ENCODE measurements around the gene USP51. TPM values are rescaled to one million over a fixed set of nuclear protein-coding genes. Genes with fewer than 3 reads are reported as not detected.

Gene USP51
- total RNA-seq, 1 experiment from 2014 or later, result 6.8 TPM

- H3K9me3 ChIP-seq (ENCODE audit: control insufficient read depth, low read depth, low read length), result peaks cover 35% of the 10 kb centered on the region
- no peak overlapping the region for H2BK20ac ChIP-seq (ENCODE audit: low read depth, low read length, poor library complexity, severe bottlenecking)
- no CpG with 5 or more reads among the region's 4 CpGs for WGBS (ENCODE audit: extremely low coverage, insufficient read length, low lambda C conversion rate)
- H2BK15ac ChIP-seq (ENCODE audit: low read depth, low read length), result no peak overlapping the region
- H2BK5ac ChIP-seq (ENCODE audit: insufficient read length, low read length), result no peak overlapping the region
- TF ChIP-seq, protein P1, sequence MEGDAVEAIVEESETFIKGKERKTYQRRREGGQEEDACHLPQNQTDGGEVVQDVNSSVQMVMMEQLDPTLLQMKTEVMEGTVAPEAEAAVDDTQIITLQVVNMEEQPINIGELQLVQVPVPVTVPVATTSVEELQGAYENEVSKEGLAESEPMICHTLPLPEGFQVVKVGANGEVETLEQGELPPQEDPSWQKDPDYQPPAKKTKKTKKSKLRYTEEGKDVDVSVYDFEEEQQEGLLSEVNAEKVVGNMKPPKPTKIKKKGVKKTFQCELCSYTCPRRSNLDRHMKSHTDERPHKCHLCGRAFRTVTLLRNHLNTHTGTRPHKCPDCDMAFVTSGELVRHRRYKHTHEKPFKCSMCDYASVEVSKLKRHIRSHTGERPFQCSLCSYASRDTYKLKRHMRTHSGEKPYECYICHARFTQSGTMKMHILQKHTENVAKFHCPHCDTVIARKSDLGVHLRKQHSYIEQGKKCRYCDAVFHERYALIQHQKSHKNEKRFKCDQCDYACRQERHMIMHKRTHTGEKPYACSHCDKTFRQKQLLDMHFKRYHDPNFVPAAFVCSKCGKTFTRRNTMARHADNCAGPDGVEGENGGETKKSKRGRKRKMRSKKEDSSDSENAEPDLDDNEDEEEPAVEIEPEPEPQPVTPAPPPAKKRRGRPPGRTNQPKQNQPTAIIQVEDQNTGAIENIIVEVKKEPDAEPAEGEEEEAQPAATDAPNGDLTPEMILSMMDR (conservative IDR thresholded peaks at IDR 0.05), result no peak
- H3K4me2 ChIP-seq (ENCODE audit: insufficient read depth, insufficient read length, low read length), result peak overlapping the region; percentile 61
- H2AK5ac ChIP-seq (ENCODE audit: insufficient read length, low read length), result no peak overlapping the region
- H4K5ac ChIP-seq (ENCODE audit: insufficient read length, low read depth, low read length), result no peak overlapping the region
- no peak overlapping the region for H2BK12ac ChIP-seq (ENCODE audit: insufficient read length, low read depth, low read length)
- H3K4ac ChIP-seq (ENCODE audit: low read depth, low read length), result no peak overlapping the region
- H3K4me1 ChIP-seq (ENCODE audit: insufficient read depth, low read length), result no peaks in the 10 kb centered on the region
- Mint-ChIP-seq H3K4me1 (peaks cover 4 to 5% of the 10 kb centered on the region in 2 experiments; a peak in 3 of 4 replicates), H3K4me3 (peak overlapping the region; percentile 90 to 93), H3K36me3 (ENCODE audit: insufficient read depth in 1 of 3, low read depth in 3 of 3) (peaks cover 5 to 18% (median 14%) of the 10 kb centered on the region in 3 experiments; a peak in 6 of 7 replicates), H3K9me3 (peaks cover 41 to 57% of the 10 kb centered on the region in 2 experiments), H3K27ac (peak overlapping the region in 2 of 3 experiments; percentile 98 to 99; a peak in 1 of 7 replicates), H3K27me3 (ENCODE audit: low read depth) (peaks cover 3% of the 10 kb centered on the region)
- no peaks in the 10 kb centered on the region for H3K79me1 ChIP-seq (ENCODE audit: insufficient read depth, low read depth, low read length, poor library complexity, severe bottlenecking)
- no peak overlapping the region for H3K14ac ChIP-seq (ENCODE audit: insufficient read depth, low read length)
- H3K23me2 ChIP-seq (ENCODE audit: insufficient read length, low read depth, low read length, poor library complexity, severe bottlenecking), result no peaks in the 10 kb centered on the region
- H3K27ac ChIP-seq (ENCODE audit: insufficient read length, low read depth, low read length), result no peak overlapping the region
- H4K20me1 ChIP-seq (ENCODE audit: control insufficient read depth, insufficient read depth, insufficient read length), result no peaks in the 10 kb centered on the region
- no peak for DNase-seq
- 0 out of 2 replicates have a peak, but pooled peaks cover 4% of the 10 kb centered on the region for H3K27me3 ChIP-seq (ENCODE audit: insufficient read depth, low read length)
- no peaks in the 10 kb centered on the region for H3K79me2 ChIP-seq (ENCODE audit: insufficient read depth, low read length)
- H2AFZ ChIP-seq (ENCODE audit: low read length), result no peak overlapping the region
- no peak overlapping the region for H2BK120ac ChIP-seq (ENCODE audit: low read depth, low read length, poor library complexity, severe bottlenecking)
- no peak overlapping the region for H4K8ac ChIP-seq (replicated peaks; ENCODE audit: insufficient read length, low read depth, low read length)
- no peak overlapping the region for H3T11ph ChIP-seq (ENCODE audit: low read length)
- no peak overlapping the region for H3K56ac ChIP-seq (ENCODE audit: insufficient read length, low read depth, low read length)
- no peak overlapping the region for H3K9ac ChIP-seq (ENCODE audit: extremely low read depth, insufficient read length, low read length)
- H3K18ac ChIP-seq (ENCODE audit: insufficient read length, low read depth, low read length), result no peak overlapping the region
- no peak overlapping the region for H4K91ac ChIP-seq (ENCODE audit: insufficient read length, low read depth, low read length)
- H3K23ac ChIP-seq (ENCODE audit: insufficient read length, low read depth, low read length), result no peak overlapping the region
Observed at GRCh38 chrX:55490121-55490520, 473 bp upstream of the USP51 start.
